HEK293 (cell line): ENCODE results near the gene TUBB2A.

ENCODE experiments used
- CTCF ChIA-PET: fragments of 350-600 bp; formaldehyde crosslinking; extraction: SDS; loops from one replicate; lab custom pipeline; 2021; ENCODE audit warnings: antibody characterized with exemption; lab: Yijun Ruan, JAX
- POLR2A ChIA-PET: fragments of 300-600 bp; formaldehyde crosslinking; extraction: SDS; loops from one replicate; lab custom pipeline; 2020; ENCODE audit warnings: antibody characterized with exemption, inconsistent platforms; lab: Yijun Ruan, JAX
- H3K27ac ChIP-seq: fragments of 200-500 bp; sonication (Bioruptor generic); 2 replicates; pipeline ENCODE4 v1.5.1; 2014; ENCODE audit warnings: low read depth, low read length, control low read depth, inconsistent platforms; ENCODE audit errors: extremely low read depth
- H3K36me3 ChIP-seq, 2 experiments: fragments of 200-500 bp in 1 of 2; sonication (Bioruptor generic) in 1 of 2; 1 replicate in 1 of 2; 2 replicates in 1 of 2; pipeline ENCODE4 v1.5.1; 2014 to 2017; ENCODE audit warnings: inconsistent platforms in 2 of 2, low read length in 2 of 2; ENCODE audit not compliant: control insufficient read depth in 2 of 2, insufficient read depth in 1 of 2
- H3K4me1 ChIP-seq: fragments of 200-500 bp; sonication (Bioruptor generic); 2 replicates; pipeline ENCODE4 v1.5.1; 2014; ENCODE audit warnings: mild to moderate bottlenecking, low read length, inconsistent platforms; ENCODE audit not compliant: control insufficient read depth, insufficient read depth
- H3K4me3 ChIP-seq: 2 replicates; pipeline ENCODE4 v1.5.1; 2011; ENCODE audit warnings: low read depth, mild to moderate bottlenecking, control low read depth, low read length, moderate library complexity
- H3K9me3 ChIP-seq: fragments of 200-500 bp; sonication (Bioruptor generic); 2 replicates; pipeline ENCODE4 v1.5.1; 2014; ENCODE audit warnings: low read depth, low read length, inconsistent platforms; ENCODE audit not compliant: control insufficient read depth, insufficient read depth
- GLI2 ChIP-seq: fragments of 450-650 bp; formaldehyde crosslinking; IDR thresholded peaks from 2 replicates; pipeline ENCODE4; 2017; ENCODE audit warnings: missing biosample characterization, missing genetic modification characterization, low read depth, borderline replicate concordance
- HOXC10 ChIP-seq: sonication (generic); formaldehyde crosslinking; IDR thresholded peaks from 2 replicates; pipeline ENCODE4 v1.8.1; 2023; ENCODE audit warnings: mild to moderate bottlenecking, missing genetic modification reagents
- HOXD13 ChIP-seq: sonication (generic); formaldehyde crosslinking; IDR thresholded peaks from 2 replicates; pipeline ENCODE4 v1.8.0; 2022; ENCODE audit warnings: missing genetic modification reagents, borderline replicate concordance
- KLF1 ChIP-seq: fragments of 450-650 bp; formaldehyde crosslinking; IDR thresholded peaks from 2 replicates; pipeline ENCODE4 v1.5.1; 2016; ENCODE audit warnings: missing biosample characterization, missing genetic modification characterization
- REPIN1 ChIP-seq: fragments of 450-650 bp; formaldehyde crosslinking; IDR thresholded peaks from 2 replicates; pipeline ENCODE4 v1.5.1; 2017; ENCODE audit warnings: missing biosample characterization, missing genetic modification characterization, low read depth
- SP3 ChIP-seq: fragments of 450-650 bp; formaldehyde crosslinking; IDR thresholded peaks from 2 replicates; pipeline ENCODE4 v1.5.1; 2016; ENCODE audit warnings: missing biosample characterization, missing genetic modification characterization
- WT1 ChIP-seq: fragments of 450-650 bp; formaldehyde crosslinking; IDR thresholded peaks from 2 replicates; pipeline ENCODE4 v1.5.1; 2016; ENCODE audit warnings: missing biosample characterization, missing genetic modification characterization
- YY1 ChIP-seq: fragments of 450-650 bp; formaldehyde crosslinking; IDR thresholded peaks from 2 replicates; pipeline ENCODE4 v1.5.1; 2018; ENCODE audit warnings: missing biosample characterization, missing genetic modification characterization
- ZBTB20 ChIP-seq: fragments of 450-650 bp; formaldehyde crosslinking; IDR thresholded peaks from 2 replicates; pipeline ENCODE4 v1.5.1; 2016; ENCODE audit warnings: missing biosample characterization, missing genetic modification characterization
- ZFP37 ChIP-seq: fragments of 450-650 bp; formaldehyde crosslinking; IDR thresholded peaks from 2 replicates; pipeline ENCODE4 v1.5.1; 2016; ENCODE audit warnings: missing biosample characterization, missing genetic modification characterization
- ZNF140 ChIP-seq: fragments of 450-650 bp; formaldehyde crosslinking; IDR thresholded peaks from 2 replicates; pipeline ENCODE4 v1.5.1; 2016; ENCODE audit warnings: missing biosample characterization, missing genetic modification characterization
- ZNF16 ChIP-seq: fragments of 450-650 bp; formaldehyde crosslinking; IDR thresholded peaks from 2 replicates; pipeline ENCODE4 v1.5.1; 2016; ENCODE audit warnings: low read depth, missing biosample characterization, missing genetic modification characterization
- ZNF2 ChIP-seq: fragments of 450-650 bp; formaldehyde crosslinking; IDR thresholded peaks from 2 replicates; pipeline ENCODE4 v1.5.1; 2016; ENCODE audit warnings: missing biosample characterization, missing genetic modification characterization
- ZNF221 ChIP-seq: fragments of 450-650 bp; formaldehyde crosslinking; IDR thresholded peaks from 2 replicates; pipeline ENCODE4 v1.5.1; 2017; ENCODE audit warnings: missing biosample characterization, missing genetic modification characterization, borderline replicate concordance
- ZNF23 ChIP-seq: fragments of 450-650 bp; formaldehyde crosslinking; IDR thresholded peaks from 2 replicates; pipeline ENCODE4 v1.5.1; 2016; ENCODE audit warnings: missing biosample characterization, missing genetic modification characterization, borderline replicate concordance
- ZNF239 ChIP-seq: fragments of 450-650 bp; formaldehyde crosslinking; IDR thresholded peaks from 2 replicates; pipeline ENCODE4 v1.5.1; 2016; ENCODE audit warnings: missing biosample characterization, missing genetic modification characterization
- ZNF266 ChIP-seq: fragments of 450-650 bp; formaldehyde crosslinking; IDR thresholded peaks from 2 replicates; pipeline ENCODE4 v1.5.1; 2016; ENCODE audit warnings: missing biosample characterization, missing genetic modification characterization, low read depth
- ZNF335 ChIP-seq: fragments of 450-650 bp; formaldehyde crosslinking; conservative IDR thresholded peaks from 2 replicates; pipeline ENCODE4 v1.5.1; 2016; ENCODE audit warnings: missing biosample characterization, missing genetic modification characterization
- ZNF423 ChIP-seq: fragments of 450-650 bp; formaldehyde crosslinking; IDR thresholded peaks from 2 replicates; pipeline ENCODE4 v1.5.1; 2016; ENCODE audit warnings: missing biosample characterization, missing genetic modification characterization
- ZNF529 ChIP-seq: fragments of 450-650 bp; formaldehyde crosslinking; IDR thresholded peaks from 2 replicates; pipeline ENCODE4 v1.5.1; 2017; ENCODE audit warnings: missing genetic modification characterization, missing biosample characterization; ENCODE audit not compliant: insufficient replicate concordance
- ZNF530 ChIP-seq: fragments of 450-650 bp; formaldehyde crosslinking; IDR thresholded peaks from 2 replicates; pipeline ENCODE4 v1.5.1; 2016; ENCODE audit warnings: low read depth, missing biosample characterization, missing genetic modification characterization
- ZNF561 ChIP-seq: fragments of 450-650 bp; IDR thresholded peaks from 2 replicates; pipeline ENCODE4 v1.5.1; 2018; ENCODE audit warnings: missing biosample characterization, missing genetic modification characterization, borderline replicate concordance
- ZNF600 ChIP-seq: fragments of 450-650 bp; formaldehyde crosslinking; IDR thresholded peaks from 2 replicates; pipeline ENCODE4 v1.5.1; 2016; ENCODE audit warnings: missing biosample characterization, missing genetic modification characterization
- ZNF610 ChIP-seq: fragments of 450-650 bp; formaldehyde crosslinking; IDR thresholded peaks from 2 replicates; pipeline ENCODE4 v1.5.1; 2016; ENCODE audit warnings: missing biosample characterization, missing genetic modification characterization, borderline replicate concordance
- ZNF621 ChIP-seq: fragments of 450-650 bp; formaldehyde crosslinking; IDR thresholded peaks from 2 replicates; pipeline ENCODE4 v1.5.1; 2017; ENCODE audit warnings: missing biosample characterization, missing genetic modification characterization
- ZNF626 ChIP-seq: fragments of 450-650 bp; sonication (Bioruptor Pico); formaldehyde crosslinking; IDR thresholded peaks from 2 replicates; pipeline ENCODE4 v1.5.1; 2018; ENCODE audit warnings: missing biosample characterization, missing genetic modification characterization, inconsistent platforms
- ZNF830 ChIP-seq: fragments of 450-650 bp; IDR thresholded peaks from 2 replicates; pipeline ENCODE4 v1.5.0; 2018; ENCODE audit warnings: missing biosample characterization, missing genetic modification characterization, low read depth, mild to moderate bottlenecking, moderate library complexity
- ZNF843 ChIP-seq: fragments of 450-650 bp; formaldehyde crosslinking; IDR thresholded peaks from 2 replicates; pipeline ENCODE4 v1.5.1; 2016; ENCODE audit warnings: missing biosample characterization, missing genetic modification characterization
- TF ChIP-seq, protein P1 (sequence below): fragments of 450-650 bp; formaldehyde crosslinking; IDR thresholded peaks from 2 replicates; pipeline ENCODE4 v1.5.1; 2017; ENCODE audit warnings: missing biosample characterization, missing genetic modification characterization

Gene TUBB2A

DNA sequence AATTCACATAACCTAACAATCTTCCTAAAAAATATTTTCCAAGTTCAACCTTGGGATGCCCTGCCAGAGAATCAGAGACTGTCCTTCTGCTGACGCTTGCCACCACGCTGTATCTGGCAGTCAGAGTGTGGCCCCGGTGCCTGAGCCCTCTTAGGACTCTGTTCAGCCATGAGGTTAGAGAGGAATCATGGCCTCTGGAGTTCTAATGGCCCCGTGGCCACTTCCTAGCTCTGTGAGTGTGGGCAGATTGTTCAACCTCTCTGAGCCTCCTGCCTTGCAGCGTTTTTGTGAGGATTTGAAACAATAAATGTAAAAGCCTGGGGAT lies 36.6 kb downstream of the TUBB2A start:
- Histone ChIP-seq H3K9me3 (no peaks in the 10 kb centered on the region), H3K4me1 (0 out of 2 replicates have a peak, but pooled peaks cover 3% of the 10 kb centered on the region), H3K36me3 (no peaks in the 10 kb centered on the region), H3K4me3 (no peak overlapping the region), H3K27ac (no peak overlapping the region)
- POLR2A ChIA-PET: interaction anchor here (1.1 kb wide), 2 partner anchors 45 to 64 kb away, joined by 3 read pairs; no protein-coding TSS in a partner anchor
- CTCF ChIA-PET: interaction anchor here (0.6 to 4.5 kb wide), 6 partner anchors 45 to 858 kb away, joined by 3 to 25 read pairs (median 5); no protein-coding TSS in a partner anchor
- TF ChIP-seq ZNF16: no peak
- TF ChIP-seq ZNF626 (tag by site-specific recombination): no peak
- TF ChIP-seq ZNF266: no peak
- TF ChIP-seq WT1: no peak
- TF ChIP-seq ZNF530 (tag by site-specific recombination): no peak
- TF ChIP-seq ZNF529 (tag by site-specific recombination): no peak
- no peak for TF ChIP-seq YY1
- TF ChIP-seq ZNF140 (tag by site-specific recombination): no peak
- TF ChIP-seq, protein P1, sequence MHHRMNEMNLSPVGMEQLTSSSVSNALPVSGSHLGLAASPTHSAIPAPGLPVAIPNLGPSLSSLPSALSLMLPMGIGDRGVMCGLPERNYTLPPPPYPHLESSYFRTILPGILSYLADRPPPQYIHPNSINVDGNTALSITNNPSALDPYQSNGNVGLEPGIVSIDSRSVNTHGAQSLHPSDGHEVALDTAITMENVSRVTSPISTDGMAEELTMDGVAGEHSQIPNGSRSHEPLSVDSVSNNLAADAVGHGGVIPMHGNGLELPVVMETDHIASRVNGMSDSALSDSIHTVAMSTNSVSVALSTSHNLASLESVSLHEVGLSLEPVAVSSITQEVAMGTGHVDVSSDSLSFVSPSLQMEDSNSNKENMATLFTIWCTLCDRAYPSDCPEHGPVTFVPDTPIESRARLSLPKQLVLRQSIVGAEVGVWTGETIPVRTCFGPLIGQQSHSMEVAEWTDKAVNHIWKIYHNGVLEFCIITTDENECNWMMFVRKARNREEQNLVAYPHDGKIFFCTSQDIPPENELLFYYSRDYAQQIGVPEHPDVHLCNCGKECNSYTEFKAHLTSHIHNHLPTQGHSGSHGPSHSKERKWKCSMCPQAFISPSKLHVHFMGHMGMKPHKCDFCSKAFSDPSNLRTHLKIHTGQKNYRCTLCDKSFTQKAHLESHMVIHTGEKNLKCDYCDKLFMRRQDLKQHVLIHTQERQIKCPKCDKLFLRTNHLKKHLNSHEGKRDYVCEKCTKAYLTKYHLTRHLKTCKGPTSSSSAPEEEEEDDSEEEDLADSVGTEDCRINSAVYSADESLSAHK: no peak
- TF ChIP-seq ZNF2 (tag by site-specific recombination): no peak
- TF ChIP-seq GLI2 (tag by site-specific recombination): no peak
- TF ChIP-seq ZNF830 (tag by site-specific recombination): no peak
- no peak for TF ChIP-seq ZNF221 (tag by site-specific recombination)
- TF ChIP-seq ZNF610 (tag by site-specific recombination): no peak
- TF ChIP-seq ZNF621 (tag by site-specific recombination): no peak
- TF ChIP-seq REPIN1 (tag by site-specific recombination): no peak
- TF ChIP-seq ZNF335 (tag by site-specific recombination): no peak
- TF ChIP-seq ZNF239 (tag by site-specific recombination): no peak
- TF ChIP-seq ZNF23 (tag by site-specific recombination): no peak

DNA sequence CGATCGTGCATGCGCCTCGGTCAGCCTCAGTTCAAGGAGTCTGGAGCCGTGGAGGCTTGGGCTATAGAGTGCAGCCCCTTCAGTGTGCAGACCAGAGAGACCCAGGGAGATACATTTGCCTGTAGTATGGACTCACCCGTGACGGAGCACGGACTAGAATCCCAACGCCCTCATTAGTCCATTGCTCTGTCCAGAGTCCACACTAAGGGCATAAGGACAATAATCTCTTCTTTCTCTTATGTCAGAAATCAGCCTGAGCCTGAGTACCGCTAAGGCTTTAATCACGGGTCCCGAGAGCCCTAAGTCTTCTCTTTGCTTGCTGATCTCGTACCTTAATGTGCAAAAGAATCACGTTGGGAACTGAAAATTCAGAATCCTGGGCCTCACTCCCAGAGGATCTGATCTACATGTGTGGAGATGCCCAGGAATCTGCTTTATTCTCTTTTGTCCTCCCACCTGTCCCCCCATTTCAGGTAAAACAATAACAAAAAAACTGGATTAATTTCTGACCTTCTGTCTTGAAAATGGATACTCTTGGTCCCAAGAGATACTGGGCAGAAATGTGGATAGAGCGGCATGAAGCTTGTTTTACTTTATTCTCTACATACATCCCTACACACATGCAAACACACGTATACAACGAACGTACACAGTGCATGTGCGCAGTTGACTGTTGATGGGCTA lies 38.2 kb downstream of the TUBB2A start:
- Histone ChIP-seq H3K4me3 (peak overlapping the region; percentile 94), H3K36me3 (peaks cover 0 to 12% of the 10 kb centered on the region in 2 experiments; a peak in 1 of 3 replicates), H3K4me1 (0 out of 2 replicates have a peak, but pooled peaks cover 3% of the 10 kb centered on the region), H3K27ac (peak overlapping the region; percentile 87; the same call in 1 of the 2 replicates), H3K9me3 (no peaks in the 10 kb centered on the region)
- POLR2A ChIA-PET: interaction anchor here (0.5 to 1.0 kb wide), 9 partner anchors 9 to 147 kb away, joined by 3 to 6 read pairs (median 3); partner anchors contain the start of genes NQO2 and TUBB2A
- TF ChIP-seq ZFP37 (tag by site-specific recombination) (no peak), ZNF600 (peak; percentile 70), SP3 (no peak), ZNF843 (tag by site-specific recombination) (no peak), ZNF561 (0 out of 2 replicates have a peak, but pooled peaks have one; percentile 22), HOXC10 (CRISPR knock-in tag) (no peak), HOXD13 (CRISPR knock-in tag) (no peak), ZNF423 (no peak), ZBTB20 (peak; percentile 99), KLF1 (tag by site-specific recombination) (no peak), ZNF2 (tag by site-specific recombination) (no peak)
- CTCF ChIA-PET: interaction anchor here (0.6 to 3.5 kb wide), 9 partner anchors 62 to 383 kb away, joined by 3 to 15 read pairs (median 3); no protein-coding TSS in a partner anchor
